Measurements from ENCODE around the gene GRB10.

DNA sequence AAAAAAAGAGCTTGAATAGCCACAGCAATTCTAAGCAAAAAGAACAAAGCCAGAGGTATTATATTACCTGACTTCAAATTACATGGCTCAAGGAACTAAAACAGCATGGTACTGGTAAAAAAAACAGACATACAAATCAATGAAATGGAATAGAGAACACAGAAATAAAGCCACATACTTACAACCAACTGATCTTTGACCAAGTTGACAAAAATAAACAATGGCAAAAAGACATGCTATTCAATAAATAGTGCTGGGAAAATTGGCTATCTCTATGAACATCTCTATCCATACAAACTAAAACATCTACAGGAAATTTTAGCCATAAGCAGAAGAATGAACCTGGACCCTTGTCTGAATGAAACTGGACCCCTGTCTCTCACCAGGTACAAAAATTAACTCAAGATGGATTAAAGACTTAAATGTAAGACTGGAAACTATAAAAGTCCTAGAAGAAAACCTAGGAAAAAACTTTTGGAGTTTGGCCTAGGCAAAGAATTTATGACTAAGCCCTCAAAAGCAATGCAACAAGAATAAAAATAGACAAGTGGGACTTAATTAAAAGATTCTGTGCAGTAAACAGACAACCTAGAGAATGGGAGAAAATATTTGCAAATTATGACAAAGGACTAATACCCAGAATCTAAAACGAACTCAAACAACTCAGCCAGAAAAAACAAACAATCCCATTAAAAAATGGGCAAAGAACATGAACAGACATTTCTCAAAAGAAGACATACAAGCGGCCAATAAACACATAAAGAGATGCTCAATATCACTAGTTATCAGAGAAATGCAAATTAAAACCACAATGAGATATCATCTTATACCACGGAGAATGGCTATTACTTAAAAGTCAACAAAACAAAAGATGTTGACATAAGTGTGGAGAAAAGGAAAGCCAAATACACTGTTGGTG lies 144.7 kb downstream of the GRB10 start:
- TF ChIP-seq CTCF (IDR thresholded peaks at IDR 0.05) (no peak), POLR2A (IDR thresholded peaks at IDR 0.05) (no peak)
